GM12892 (cell line): Measurements from ENCODE around the gene GIPC3.

Source experiments
- POLR2AphosphoS5 ChIP-seq: IDR thresholded peaks from 2 replicates; pipeline ENCODE4 v1.6.1; 2011; ENCODE audit warnings: low read depth, low read length, control low read depth
- TAF1 ChIP-seq: IDR thresholded peaks from 2 replicates; pipeline ENCODE4 v1.6.1; 2011; ENCODE audit warnings: low read depth, mild to moderate bottlenecking, control low read depth, low read length, borderline replicate concordance

- TF ChIP-seq TAF1 (no peak), POLR2AphosphoS5 (no peak)
Observed at GRCh38 chr19:3570606-3571011, 14.7 kb upstream of the GIPC3 start.
